ENCODE measurements around the gene SYT7. TPM values are rescaled to one million over a fixed set of nuclear protein-coding genes. Genes with fewer than 3 reads are reported as not detected.

The SYT7 gene
- total and polyA plus RNA-seq, 2 experiments from 2014 or later = 0.40 to 1.9 TPM

DNA sequence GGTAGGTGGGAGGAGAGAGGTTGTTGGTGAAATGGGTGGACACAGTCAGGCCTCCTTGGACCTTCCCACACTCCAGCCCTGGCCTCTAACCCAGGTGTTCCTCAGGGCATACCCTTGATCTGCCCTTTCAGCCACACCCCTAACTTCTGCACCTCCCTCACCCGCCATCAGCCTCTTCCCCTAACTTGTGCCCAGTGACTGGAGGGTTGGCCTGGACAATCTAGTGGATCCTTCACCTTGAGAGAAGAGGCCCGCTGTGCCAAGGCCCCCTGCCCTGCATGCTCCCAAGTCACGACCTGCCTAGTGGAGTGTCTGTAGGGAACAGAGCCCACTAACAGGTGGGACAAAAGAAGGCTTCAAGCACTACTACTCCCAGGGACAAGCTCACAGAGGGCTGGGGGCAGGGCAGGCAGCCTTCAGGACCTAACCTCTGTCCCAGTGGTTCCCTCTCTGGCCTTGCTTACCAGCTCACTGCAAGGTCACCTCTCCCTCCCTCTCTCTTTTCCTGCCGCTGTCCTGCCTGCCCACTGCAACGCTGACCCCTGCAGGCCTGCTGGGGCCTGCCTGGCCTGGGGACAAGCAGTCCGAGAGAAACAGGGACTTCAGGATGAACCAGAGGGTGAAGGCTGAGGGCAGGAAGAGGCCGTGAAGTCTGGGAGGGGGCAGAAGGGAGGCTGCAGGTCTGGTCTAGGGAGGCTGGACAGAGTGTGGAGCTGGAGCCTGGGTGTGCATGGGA, 3.3 kb downstream of the SYT7 start:
- H4K20me1 ChIP-seq (ENCODE audit: insufficient read depth) = no peaks in the 10 kb centered on the region
- no peak overlapping the region for H3K9ac ChIP-seq
- no peaks in the 10 kb centered on the region for H3K9me3 ChIP-seq (ENCODE audit: low read depth)
- TF ChIP-seq EZH2phosphoT487 (IDR thresholded peaks at IDR 0.05; ENCODE audit: insufficient read depth, low read depth) (no peak), EZH2 (IDR thresholded peaks at IDR 0.05; ENCODE audit: insufficient read depth, poor library complexity, severe bottlenecking) (no peak)
- H3K4me1 ChIP-seq (ENCODE audit: insufficient read depth) = no peaks in the 10 kb centered on the region
- WGBS, 2 experiments (ENCODE audit: low coverage in 1 of 2, low lambda C conversion rate in 2 of 2, missing lambda C conversion rate in 2 of 2) = 70 to 81% methylated on average over 7 of the region's 7 CpGs
- H3K27ac ChIP-seq = no peak overlapping the region
- H2AFZ ChIP-seq = no peak overlapping the region
- in situ Hi-C loops (cut with MboI) = no loop called here
- no peak overlapping the region for H3K4me2 ChIP-seq (ENCODE audit: unreplicated experiment)
- H3K27me3 ChIP-seq (replicated peaks; ENCODE audit: insufficient read depth) = peaks cover 10% of the 10 kb centered on the region
- no peaks in the 10 kb centered on the region for H3K36me3 ChIP-seq (ENCODE audit: low read depth)
- no peaks in the 10 kb centered on the region for H3F3A ChIP-seq (ENCODE audit: insufficient read depth)
- peak; percentile 48 for DNase-seq
- H3K4me3 ChIP-seq = no peak overlapping the region
- no peaks in the 10 kb centered on the region for H3K9me2 ChIP-seq (ENCODE audit: insufficient read depth)
- H3K79me2 ChIP-seq (ENCODE audit: insufficient read depth) = no peaks in the 10 kb centered on the region

DNA sequence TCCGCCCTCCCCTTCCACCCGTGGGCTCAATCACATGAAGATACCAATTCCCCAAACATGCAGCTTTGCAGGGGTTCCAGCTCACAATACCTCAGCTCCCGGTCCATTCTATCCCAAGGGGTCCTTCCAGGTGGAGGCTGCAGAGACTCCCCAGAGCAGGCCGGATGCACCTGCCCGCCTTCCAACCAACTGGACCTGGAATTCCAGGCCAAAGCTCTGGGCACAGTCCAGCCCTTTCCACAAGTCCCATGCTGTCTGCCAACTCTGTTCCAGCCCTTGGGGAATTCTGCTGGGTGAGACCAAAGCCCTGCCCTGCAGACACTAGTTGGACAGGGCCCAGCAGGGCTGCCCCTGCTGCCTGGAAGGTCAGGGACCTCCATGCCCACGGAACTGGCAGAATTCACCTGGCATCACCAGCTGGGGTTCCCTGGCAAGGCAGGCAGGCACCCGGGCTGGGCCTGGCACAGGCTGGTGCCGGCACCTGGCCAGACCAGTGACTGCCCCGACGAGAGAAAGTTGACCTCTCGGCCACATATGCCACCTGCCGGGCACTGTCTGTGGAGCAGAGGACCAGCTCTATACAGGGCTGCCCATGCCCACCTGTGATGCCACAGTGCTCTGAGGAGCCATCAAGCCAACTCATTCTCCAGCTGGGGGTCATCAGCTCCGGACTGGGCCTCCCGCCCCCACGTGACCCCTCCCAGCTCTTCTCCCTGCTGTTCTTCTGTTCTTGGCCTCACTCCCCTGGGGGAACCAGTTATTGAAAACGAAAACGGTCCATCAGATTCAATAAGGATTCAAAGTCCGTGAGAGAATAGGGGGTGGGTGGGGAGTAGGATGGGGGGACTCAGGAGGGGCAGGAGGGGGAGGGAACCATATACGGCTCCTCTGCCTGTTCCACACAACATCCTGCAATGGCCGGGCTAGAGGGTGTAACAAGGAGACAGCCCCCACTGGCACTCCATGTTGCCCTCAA, 4.7 kb downstream of the SYT7 start:
- H3F3A ChIP-seq (ENCODE audit: insufficient read depth) = no peaks in the 10 kb centered on the region
- no peaks in the 10 kb centered on the region for H4K20me1 ChIP-seq (ENCODE audit: insufficient read depth)
- TF ChIP-seq EZH2phosphoT487 (IDR thresholded peaks at IDR 0.05; ENCODE audit: insufficient read depth, low read depth) (no peak), EZH2 (IDR thresholded peaks at IDR 0.05; ENCODE audit: insufficient read depth, poor library complexity, severe bottlenecking) (no peak)
- H3K4me3 ChIP-seq = no peak overlapping the region
- no peak for DNase-seq
- H3K27ac ChIP-seq = no peak overlapping the region
- H3K9me3 ChIP-seq (ENCODE audit: low read depth) = no peaks in the 10 kb centered on the region
- no peaks in the 10 kb centered on the region for H3K4me1 ChIP-seq (ENCODE audit: insufficient read depth)
- H3K9ac ChIP-seq = no peak overlapping the region
- H3K9me2 ChIP-seq (ENCODE audit: insufficient read depth) = no peaks in the 10 kb centered on the region
- no peaks in the 10 kb centered on the region for H3K79me2 ChIP-seq (ENCODE audit: insufficient read depth)
- H3K4me2 ChIP-seq (ENCODE audit: unreplicated experiment) = no peak overlapping the region
- in situ Hi-C loops (cut with MboI) = no loop called here
- peaks cover 10% of the 10 kb centered on the region for H3K27me3 ChIP-seq (replicated peaks; ENCODE audit: insufficient read depth)
- WGBS, 2 experiments (ENCODE audit: low coverage in 1 of 2, low lambda C conversion rate in 2 of 2, missing lambda C conversion rate in 2 of 2) = 57% methylated on average over 20 of the region's 20 CpGs
- H2AFZ ChIP-seq = no peak overlapping the region
- H3K36me3 ChIP-seq (ENCODE audit: low read depth) = no peaks in the 10 kb centered on the region

DNA sequence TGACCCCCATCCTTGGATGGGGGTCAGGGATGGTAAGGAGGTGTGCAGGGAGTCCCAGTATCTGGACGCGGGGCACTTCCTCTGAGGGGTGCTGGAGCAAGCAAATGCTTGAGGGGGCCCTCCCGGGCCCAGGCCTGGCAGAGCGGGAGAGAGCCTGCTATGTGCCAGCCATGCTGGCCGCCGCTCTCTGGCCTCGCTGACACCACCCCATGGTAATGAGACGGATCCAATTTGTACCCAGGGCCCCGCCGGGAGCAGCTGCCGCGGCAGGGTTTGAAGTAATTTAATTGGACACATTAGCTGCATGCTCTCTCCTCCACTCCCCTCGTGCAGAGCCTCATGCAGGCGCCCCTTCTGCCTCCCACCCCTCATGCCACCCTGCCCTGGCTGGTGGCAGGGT, 6.3 kb downstream of the SYT7 start:
- 37 to 55% methylated on average over 8 to 12 of the region's 14 CpGs for WGBS, 2 experiments (ENCODE audit: low coverage in 1 of 2, low lambda C conversion rate in 2 of 2, missing lambda C conversion rate in 2 of 2)
- peaks cover 2% of the 10 kb centered on the region; the same call in 1 of the 2 replicates for H3K27me3 ChIP-seq (replicated peaks; ENCODE audit: insufficient read depth)

GRCh38 chr11:61572913-61573312, 8.0 kb downstream of the SYT7 start:
- no peaks in the 10 kb centered on the region for H3K4me1 ChIP-seq (ENCODE audit: insufficient read depth)
- 34 to 45% methylated on average over 5 of the region's 5 CpGs for WGBS, 2 experiments (ENCODE audit: low coverage in 1 of 2, low lambda C conversion rate in 2 of 2, missing lambda C conversion rate in 2 of 2)
- DNase-seq = no peak
- no peaks in the 10 kb centered on the region for H4K20me1 ChIP-seq (ENCODE audit: insufficient read depth)
- in situ Hi-C loops (cut with MboI) = no loop called here
- no peaks in the 10 kb centered on the region for H3K9me2 ChIP-seq (ENCODE audit: insufficient read depth)
- H3K79me2 ChIP-seq (ENCODE audit: insufficient read depth) = no peaks in the 10 kb centered on the region
- no peaks in the 10 kb centered on the region for H3F3A ChIP-seq (ENCODE audit: insufficient read depth)
- H3K36me3 ChIP-seq (ENCODE audit: low read depth) = no peaks in the 10 kb centered on the region
- TF ChIP-seq EZH2phosphoT487 (IDR thresholded peaks at IDR 0.05; ENCODE audit: insufficient read depth, low read depth) (no peak), EZH2 (IDR thresholded peaks at IDR 0.05; ENCODE audit: insufficient read depth, poor library complexity, severe bottlenecking) (no peak)
- H3K9ac ChIP-seq = no peak overlapping the region
- no peak overlapping the region for H3K4me2 ChIP-seq (ENCODE audit: unreplicated experiment)
- H3K27me3 ChIP-seq (replicated peaks; ENCODE audit: insufficient read depth) = peaks cover 7% of the 10 kb centered on the region
- H3K27ac ChIP-seq = no peak overlapping the region
- no peak overlapping the region for H2AFZ ChIP-seq
- no peaks in the 10 kb centered on the region for H3K9me3 ChIP-seq (ENCODE audit: low read depth)
- no peak overlapping the region for H3K4me3 ChIP-seq

More for the DNA sequence above, 6.3 kb downstream of the SYT7 start:
- H3K79me2 ChIP-seq (ENCODE audit: insufficient read depth) = no peaks in the 10 kb centered on the region
- no peak for DNase-seq
- no peaks in the 10 kb centered on the region for H3K36me3 ChIP-seq (ENCODE audit: low read depth)
- no peak overlapping the region for H3K9ac ChIP-seq
- no peak overlapping the region for H3K27ac ChIP-seq
- TF ChIP-seq EZH2phosphoT487 (IDR thresholded peaks at IDR 0.05; ENCODE audit: insufficient read depth, low read depth) (no peak), EZH2 (IDR thresholded peaks at IDR 0.05; ENCODE audit: insufficient read depth, poor library complexity, severe bottlenecking) (no peak)
- no peaks in the 10 kb centered on the region for H3K4me1 ChIP-seq (ENCODE audit: insufficient read depth)
- H2AFZ ChIP-seq = no peak overlapping the region
- no peaks in the 10 kb centered on the region for H3K9me3 ChIP-seq (ENCODE audit: low read depth)
- H3K4me3 ChIP-seq = no peak overlapping the region
- no peaks in the 10 kb centered on the region for H3F3A ChIP-seq (ENCODE audit: insufficient read depth)
- no peaks in the 10 kb centered on the region for H4K20me1 ChIP-seq (ENCODE audit: insufficient read depth)
- H3K9me2 ChIP-seq (ENCODE audit: insufficient read depth) = no peaks in the 10 kb centered on the region
- in situ Hi-C loops (cut with MboI) = no loop called here
- no peak overlapping the region for H3K4me2 ChIP-seq (ENCODE audit: unreplicated experiment)
